CD1c-positive myeloid dendritic cell (primary cell): ENCODE results near the gene CDCA7L.
A peak's percentile ranks its signal among the peaks of the same experiment; 100 is the strongest.
"Not testable (repeated sequence)": the region's sequence is repeated elsewhere in the genome, so short reads cannot be mapped to it uniquely, and the experiment has no call there.

Source experiments
- DNase-seq: peaks from one replicate; pipeline ENCODE4 v3.0.0-alpha.2; 2016; ENCODE audit errors: extremely low spot score

CDCA7L gene

DNA sequence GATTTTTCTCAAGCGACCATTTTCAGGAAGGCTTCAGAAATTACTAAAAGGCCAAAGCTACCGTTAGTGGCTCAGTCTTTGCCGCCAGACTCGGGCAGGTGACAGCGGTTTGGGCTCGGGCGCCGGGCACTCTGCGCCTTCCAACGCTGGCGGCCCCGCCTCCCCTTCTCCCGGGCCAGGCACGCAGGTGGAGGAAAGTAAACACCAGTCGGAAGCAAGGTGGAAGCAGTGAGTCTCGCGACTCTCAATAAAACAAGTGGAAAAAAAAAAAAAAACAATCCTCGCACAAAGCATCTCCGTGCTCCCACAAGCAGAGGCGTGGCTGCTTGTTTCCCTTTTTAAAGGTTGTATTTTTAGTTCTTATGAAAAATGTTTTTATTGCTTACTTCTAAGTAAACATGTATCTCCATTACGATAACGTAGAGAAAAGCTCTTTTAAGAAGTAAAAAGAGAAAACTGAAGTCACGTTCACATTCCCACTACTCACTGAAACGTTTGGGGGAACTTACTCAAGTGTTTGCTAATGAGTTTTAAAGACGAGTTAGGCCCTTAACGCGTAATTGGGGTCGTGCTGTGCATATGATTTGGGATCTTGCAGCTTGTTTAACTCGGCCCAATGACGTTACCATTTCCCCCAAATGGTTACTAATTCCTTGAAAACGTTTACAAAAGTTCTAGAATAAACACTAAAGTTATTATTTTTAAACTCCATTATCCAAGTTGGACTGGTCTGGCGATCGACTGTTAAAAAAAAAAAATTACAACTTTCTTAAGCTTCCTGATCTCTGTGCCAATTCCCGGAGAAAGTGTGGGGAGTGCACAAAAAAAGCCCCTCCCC, 864 bp downstream of the CDCA7L start:
- peak; percentile 36 for DNase-seq

DNA sequence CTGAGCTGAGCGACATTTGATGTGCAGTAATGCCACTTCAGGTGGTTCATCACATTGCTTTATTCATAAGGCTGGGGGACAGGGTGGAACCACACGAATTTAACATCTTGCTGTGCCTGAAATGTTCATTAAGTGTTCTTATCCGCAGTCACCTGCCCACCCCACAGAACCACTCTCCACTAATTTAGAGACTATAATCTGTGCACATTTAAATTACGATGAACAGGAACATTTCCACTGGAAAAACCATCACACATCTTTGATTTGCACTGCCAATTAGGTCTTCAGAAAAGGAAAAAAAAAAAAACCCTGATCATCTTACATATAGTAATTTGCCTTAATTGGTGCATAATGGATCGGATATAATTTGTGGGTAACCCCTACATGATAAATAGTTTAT, 2.3 kb downstream of the CDCA7L start:
- no peak for DNase-seq

GRCh38 chr7:21942955-21943354, 2.7 kb downstream of the CDCA7L start:
- DNase-seq = no peak

- peak; percentile 20 for DNase-seq
Measured at GRCh38 chr7:21941611-21942141, 4.0 kb downstream of the CDCA7L start.

DNA sequence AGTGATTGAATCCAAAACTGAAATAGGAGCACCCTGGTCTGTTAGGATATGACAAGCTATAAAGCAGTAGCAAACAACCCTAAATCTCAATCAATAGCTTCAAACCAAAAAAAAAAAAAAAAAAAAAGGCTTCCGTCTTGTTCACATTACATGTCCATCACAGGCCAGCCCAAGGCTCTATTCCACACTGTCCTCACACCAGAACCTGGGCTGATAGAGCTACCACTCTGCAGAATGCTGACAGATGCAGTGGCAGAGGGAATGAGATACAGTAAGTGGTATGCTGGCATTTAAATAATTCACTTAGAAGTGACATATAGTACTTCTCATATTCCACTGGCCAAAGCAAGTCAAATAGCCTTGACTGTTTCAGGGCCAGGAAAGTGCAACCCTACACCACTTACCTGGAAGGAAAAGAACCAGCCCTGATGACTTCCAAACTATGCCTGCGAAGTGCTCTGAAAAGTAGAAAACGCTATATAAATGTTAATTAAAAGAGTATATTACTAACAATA, 5.8 kb downstream of the CDCA7L start:
- DNase-seq = no peak

DNA sequence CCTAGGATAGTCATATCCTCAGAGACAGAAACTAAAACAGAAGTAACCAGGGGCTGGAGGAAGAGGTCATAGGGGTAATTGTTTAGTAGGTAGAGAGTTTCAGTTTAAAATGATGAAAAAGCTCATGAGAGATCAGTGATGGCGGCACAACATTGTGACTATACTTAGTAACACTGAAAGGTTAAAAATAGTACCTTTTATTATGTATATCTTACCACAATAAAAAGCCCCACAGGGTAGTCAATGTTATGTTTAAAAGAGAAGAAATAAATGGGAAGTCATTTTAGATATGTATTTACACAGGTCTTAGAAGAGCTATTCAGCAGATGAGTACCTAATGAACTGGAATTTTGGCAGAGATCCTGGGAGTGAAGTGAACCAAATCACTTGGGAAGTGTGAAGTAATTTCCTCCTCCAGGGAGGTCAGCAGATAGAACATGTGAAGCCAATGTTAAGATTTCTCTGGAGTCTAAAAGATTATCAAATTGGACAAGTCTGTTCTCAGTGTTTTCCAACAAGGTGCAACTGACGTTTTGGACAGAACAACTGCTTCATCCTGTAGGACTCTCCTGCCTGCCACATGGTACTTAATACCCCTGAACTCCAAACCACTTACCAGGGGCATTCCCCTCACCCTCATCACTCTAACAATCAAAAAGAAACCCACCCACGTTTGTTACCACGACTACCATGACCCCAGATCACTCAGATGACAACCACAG, 6.4 kb downstream of the CDCA7L start:
- DNase-seq = no peak

DNA sequence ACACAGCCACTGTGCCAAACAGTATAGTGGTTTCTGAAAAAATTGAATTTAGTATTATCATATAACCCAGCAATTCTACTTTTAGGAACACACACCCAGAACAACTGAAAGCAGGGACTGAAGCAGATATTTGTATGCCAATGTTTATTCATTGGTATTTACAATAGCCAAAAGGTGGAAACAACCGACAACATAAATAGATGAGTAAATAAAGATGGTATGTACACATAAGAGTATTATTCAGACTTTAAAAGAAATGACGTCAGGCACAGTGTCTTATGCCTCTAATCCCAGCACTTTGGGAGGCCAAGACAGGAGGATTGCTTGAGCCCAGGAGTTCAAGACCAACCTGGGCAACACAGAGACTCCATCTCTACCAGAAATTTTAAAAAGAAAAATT, 7.2 kb downstream of the CDCA7L start:
- no peak for DNase-seq

- DNase-seq = no peak
Measured at GRCh38 chr7:21934808-21935207, 10.9 kb downstream of the CDCA7L start.

GRCh38 chr7:21933293-21933692, 12.4 kb downstream of the CDCA7L start:
- not testable (repeated sequence) for DNase-seq

- DNase-seq = no peak
Measured at GRCh38 chr7:21927693-21928092, 18.0 kb downstream of the CDCA7L start.

- no peak for DNase-seq
Measured at GRCh38 chr7:21926448-21926847, 19.3 kb downstream of the CDCA7L start.

DNA sequence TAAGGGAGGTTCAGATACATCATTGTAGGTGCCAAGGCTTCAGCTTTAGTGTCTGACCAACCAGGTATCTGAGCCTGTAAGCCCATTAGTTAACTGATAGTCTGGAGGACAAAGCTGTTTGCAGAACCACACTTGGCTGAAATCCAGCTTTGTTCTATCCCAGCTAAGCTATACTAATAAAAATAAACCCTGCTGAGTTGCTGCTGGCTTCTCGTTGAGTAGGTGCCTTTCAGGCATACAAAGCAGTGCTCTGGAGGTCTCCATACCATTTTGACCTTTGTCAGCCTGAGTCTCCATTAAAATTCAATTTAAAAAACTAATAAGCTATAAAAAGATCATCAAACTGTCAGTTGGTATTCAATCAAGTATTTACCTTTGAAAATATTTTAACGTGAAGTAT, 22.0 kb downstream of the CDCA7L start:
- no peak for DNase-seq

DNA sequence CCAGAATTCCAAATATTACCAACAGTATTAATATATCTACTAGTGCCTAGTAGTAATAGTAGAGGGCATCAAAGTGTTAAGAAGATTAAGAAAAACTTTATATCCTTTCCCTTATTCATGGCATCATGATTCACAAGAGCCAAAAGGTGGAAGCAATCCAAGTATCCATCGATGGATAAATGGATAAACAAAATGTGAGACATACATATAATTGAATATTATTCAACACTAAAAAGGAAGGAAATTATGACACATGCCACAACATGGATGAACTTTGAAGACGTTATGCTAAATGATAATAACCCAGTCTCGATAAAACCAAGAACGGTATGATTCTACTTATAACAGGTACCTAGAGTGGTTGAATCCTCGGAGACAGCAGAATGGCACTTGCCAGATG, 23.1 kb downstream of the CDCA7L start:
- no peak for DNase-seq

GRCh38 chr7:21920936-21921335, 24.8 kb downstream of the CDCA7L start:
- DNase-seq = no peak

GRCh38 chr7:21918216-21918615, 27.5 kb downstream of the CDCA7L start:
- no peak for DNase-seq

- DNase-seq = no peak
Measured at GRCh38 chr7:21916629-21917028, 29.1 kb downstream of the CDCA7L start.

DNA sequence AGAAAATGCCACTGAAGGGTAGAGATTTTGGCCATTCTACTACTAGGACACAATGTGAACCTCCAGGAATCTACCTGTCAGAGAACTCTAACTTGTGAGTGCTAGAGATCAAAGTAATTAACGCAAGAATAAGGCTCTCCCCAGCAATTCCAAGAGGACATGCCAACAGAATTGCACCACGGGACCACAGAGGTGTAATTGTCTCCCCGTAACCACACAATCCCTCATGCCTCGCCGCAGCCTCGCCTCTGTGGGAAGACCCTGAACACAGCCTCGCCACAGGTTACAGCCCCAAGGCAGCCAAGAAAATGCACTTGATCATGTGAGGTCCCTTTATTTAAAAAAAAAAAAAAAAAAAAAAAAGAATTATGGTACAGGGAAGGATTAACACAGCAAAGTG, 29.5 kb downstream of the CDCA7L start:
- no peak for DNase-seq

DNA sequence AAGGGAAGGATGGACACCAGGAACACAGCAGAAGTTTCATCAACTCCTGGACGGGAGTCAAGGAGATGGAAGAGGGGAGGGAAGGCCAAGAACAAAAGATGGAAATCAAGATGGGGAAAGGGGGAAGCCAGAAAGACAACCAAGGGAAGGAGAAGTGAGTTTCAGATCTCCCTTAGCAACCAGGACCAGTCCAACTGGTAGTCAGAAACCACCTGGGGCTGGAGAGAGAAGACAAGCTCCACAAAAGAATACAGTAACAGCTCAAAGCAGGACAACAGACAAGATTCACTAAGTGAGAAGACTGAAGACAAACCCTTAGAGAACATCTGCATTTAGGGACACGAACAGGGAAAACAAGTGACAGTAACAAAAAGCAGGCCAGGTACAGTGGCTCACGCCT, 30.6 kb downstream of the CDCA7L start:
- DNase-seq = no peak

DNA sequence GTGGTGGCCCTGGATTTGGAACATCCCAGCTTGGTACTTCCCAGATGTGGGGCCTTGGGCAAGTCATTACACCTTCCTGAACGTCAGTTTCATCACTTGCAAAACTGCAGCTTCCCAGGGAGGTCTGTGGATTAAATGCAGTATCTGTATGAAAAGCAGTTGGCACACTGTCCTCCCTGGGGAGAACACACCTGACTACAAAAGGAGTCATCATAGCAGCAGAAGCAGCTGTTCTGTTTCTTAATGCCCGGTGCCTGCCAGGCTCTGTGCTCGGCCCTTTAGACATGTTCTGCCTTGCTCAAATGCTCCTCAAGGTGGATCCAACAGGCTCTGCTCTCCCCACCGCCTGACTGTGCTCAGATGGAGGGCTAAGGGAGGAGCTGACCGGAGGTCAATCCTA, 31.0 kb downstream of the CDCA7L start:
- DNase-seq = no peak

GRCh38 chr7:21912931-21913780, 32.5 kb downstream of the CDCA7L start:
- DNase-seq = no peak

DNA sequence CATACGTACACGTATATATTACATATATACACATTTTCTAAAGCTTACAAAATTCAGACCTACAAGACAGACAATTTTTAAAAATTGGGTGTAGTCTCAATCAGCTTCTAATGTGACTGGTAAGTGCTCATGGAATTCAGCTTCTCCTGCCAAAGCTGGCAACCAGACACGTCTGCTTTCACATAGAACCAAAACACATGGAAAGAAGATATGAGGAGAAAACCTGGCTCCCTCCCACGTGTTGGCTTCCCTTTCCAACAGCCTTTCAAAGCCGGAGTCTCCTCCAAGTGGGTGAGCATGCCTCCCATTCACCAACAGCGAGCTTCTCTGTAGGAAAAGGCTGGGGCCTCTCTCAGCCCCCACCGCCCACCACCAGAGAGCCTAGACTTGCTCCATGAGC, 33.4 kb downstream of the CDCA7L start:
- no peak for DNase-seq

DNA sequence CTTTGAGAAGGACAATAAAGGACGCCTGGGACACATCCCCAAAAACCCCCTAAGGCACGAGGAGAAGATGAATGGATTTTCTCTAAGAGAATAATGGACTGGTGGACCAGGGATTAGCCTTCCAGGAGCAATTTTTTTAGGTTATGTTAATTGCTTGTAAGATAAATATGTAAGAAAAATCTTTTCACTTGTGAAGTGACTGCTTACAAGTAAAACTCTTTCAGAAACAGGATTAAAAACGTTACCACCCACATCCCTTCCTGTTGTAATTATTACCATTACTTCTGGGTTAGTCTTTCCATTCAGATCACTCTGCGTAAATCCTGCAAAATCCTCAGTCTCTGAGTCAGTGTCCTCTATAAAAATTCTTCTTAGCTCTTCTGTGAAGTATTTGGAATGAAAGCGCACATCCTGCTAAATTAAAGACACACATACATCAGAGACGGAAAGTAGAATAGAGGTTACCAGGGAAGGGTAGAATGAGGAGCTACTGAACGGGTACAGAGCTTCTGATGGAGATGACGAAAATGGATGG, 34.3 kb downstream of the CDCA7L start:
- DNase-seq = no peak
